Keratinocyte (primary cell): ENCODE data around the gene PFN2.

Experiments
- CTCF ChIP-seq, 3 experiments: IDR thresholded peaks in 1 of 3; conservative IDR thresholded peaks in 1 of 3; optimal IDR thresholded peaks in 1 of 3; 2 replicates in 2 of 3; 3 replicates in 1 of 3; pipeline versions ENCODE3 to v1.5.1; 2011; ENCODE audit warnings: low read length in 3 of 3, mild to moderate bottlenecking in 3 of 3, moderate library complexity in 2 of 3, control low read depth in 1 of 3, inconsistent platforms in 1 of 3; ENCODE audit not compliant: insufficient read depth in 2 of 3; ENCODE audit errors: extremely low read depth in 1 of 3
- EZH2 ChIP-seq: IDR thresholded peaks from one replicate; pipeline ENCODE4 v1.6.1; 2012; ENCODE audit warnings: inconsistent platforms, mild to moderate bottlenecking, low read length, moderate library complexity

- TF ChIP-seq CTCF (optimal IDR thresholded peaks at IDR 0.05 in 1 of 3, IDR thresholded peaks at IDR 0.05 in 1 of 3, conservative IDR thresholded peaks at IDR 0.05 in 1 of 3; ENCODE audit: extremely low read depth in 1 of 3, insufficient read depth in 2 of 3, low read length in 3 of 3) (no peak), EZH2 (no peak)
Measured at GRCh38 chr3:149941186-149941585, 29.5 kb downstream of the PFN2 start.
